Activated CD8-positive, alpha-beta memory T cell treated with anti-CD3 and anti-CD28 coated beads, Interleukin-2, amount 50 U/mL, for 4 hours (primary cell): Measurements from ENCODE around the gene MILR1.

Experiments used
- DNase-seq: peaks from one replicate; pipeline ENCODE4 v3.0.0-alpha.2; 2020

MILR1 gene

GRCh38 chr17:64504769-64505339, 55.9 kb downstream of the MILR1 start:
- DNase-seq, result no peak

- peak; percentile 83 for DNase-seq
These were observed 56.7 kb downstream of the MILR1 start for GRCh38 chr17:64505340-64506200.

DNA sequence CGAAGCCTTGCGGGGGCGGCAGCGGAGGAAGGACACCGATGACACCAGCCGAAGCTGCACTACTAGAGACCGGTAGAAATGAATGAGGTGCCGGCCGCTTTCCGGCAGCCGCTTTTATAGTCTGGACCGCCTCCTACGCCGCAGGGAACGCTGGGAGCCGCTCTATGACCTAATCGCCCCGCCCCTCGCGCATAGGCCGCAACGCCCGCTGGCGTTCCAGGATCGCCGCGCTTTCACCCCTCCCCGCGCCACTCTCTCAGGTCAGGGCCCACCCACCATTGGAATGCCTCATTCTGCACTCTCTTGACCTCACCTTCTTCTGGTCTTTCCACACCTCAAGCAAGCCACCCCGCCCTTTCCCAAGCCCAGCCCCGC, 57.3 kb downstream of the MILR1 start, which contains the start of gene DDX5:
Gene DDX5, minus strand, starts transcription at position 89 of the 375 bp plus-strand sequence. CDS start 170 bp downstream, outside the sequence.
- peak; percentile 98 for DNase-seq

DNA sequence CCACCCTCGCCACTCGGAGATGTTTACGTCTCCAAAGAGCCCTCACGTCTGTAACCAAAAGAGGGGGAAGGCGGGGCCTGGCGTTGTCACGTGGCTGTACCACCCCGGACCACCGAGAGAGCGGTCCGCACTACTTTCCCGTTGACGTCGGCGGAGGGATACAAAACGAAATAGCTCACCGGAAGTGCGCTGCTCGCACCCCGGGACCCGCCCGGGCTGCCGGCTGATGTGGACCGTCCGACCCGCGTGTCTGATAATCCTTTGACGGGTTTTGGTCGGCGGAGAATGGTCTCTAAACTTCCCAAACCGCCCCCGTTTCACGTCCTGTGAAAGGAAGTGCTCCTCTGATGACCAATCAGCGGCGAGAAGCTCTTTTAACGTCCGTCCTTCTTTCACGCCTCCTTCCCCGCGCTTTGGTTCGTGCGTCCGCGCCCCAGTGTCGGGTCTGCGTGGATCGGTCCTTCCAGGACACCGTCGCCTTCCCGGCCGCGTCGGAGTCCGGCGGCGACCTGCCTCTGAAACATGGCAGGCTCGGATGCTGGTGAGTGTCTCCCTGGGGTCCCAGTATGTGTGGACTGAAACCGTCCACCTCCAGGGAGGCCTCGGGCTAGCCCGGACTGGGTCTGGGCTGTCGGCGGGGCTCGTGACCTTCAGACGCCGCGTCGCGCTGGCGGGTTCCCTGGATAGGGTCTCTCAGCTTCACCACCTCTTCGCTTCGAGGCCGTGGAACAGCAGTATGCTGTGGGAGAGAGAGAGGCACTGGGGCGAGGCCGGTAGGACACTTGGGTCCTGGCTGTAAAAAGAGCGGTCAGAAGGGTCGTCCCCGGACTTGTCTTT, 57.9 kb downstream of the MILR1 start, which contains the start of gene CEP95:
Gene CEP95, plus strand, starts transcription at position 402 of the 837 bp plus-strand sequence. Its CDS starts 121 bp downstream, at position 523.
- peak; percentile 94 for DNase-seq

- DNase-seq, result peak; percentile 21
These were observed 58.5 kb downstream of the MILR1 start for GRCh38 chr17:64507413-64507782.

- no peak for DNase-seq
These were observed 59.8 kb downstream of the MILR1 start for GRCh38 chr17:64508683-64509082.

DNA sequence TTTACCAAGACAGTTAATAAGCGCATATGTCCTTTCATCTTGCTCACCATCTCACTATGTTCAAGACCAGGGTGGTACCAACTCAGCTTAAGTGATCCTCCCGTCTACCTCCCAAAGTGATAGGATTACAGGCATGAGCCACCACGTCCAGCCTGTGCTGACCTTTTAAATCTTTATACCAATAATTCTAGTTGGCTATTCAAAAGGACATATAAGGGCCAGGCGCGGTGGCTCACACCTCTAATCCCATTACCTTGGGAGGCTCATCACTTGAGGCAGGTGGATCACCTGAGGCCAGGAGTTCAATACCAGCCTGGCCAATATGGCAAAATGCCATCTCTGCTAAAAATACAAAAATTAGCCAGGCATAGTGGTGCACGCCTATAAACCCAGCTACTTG, 60.3 kb downstream of the MILR1 start:
- no peak for DNase-seq

GRCh38 chr17:64515419-64515818, 66.5 kb downstream of the MILR1 start:
- no peak for DNase-seq

- DNase-seq, result no peak
These were observed 66.9 kb downstream of the MILR1 start for GRCh38 chr17:64515829-64516228.
